Measurements from ENCODE around the gene FLYWCH1.

DNA sequence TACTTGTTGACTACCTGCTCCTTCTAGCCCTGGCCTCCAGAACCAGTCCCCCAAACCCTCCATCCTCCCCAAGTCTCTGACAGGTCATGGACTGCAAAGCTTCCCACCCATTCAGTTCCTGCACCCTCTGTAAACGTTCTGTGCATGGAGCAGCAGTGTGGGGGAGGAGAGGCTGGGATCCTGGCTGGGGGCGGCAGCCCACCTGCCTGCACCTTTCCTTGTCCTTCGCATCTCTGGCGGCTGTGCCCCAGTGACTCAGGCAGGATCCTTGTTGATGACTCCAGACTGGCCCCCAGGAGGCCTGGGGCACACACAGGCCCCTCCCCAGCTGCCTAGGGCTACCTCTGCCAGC is 70.1 kb downstream of the FLYWCH1 start:
- TF ChIP-seq, protein P1, sequence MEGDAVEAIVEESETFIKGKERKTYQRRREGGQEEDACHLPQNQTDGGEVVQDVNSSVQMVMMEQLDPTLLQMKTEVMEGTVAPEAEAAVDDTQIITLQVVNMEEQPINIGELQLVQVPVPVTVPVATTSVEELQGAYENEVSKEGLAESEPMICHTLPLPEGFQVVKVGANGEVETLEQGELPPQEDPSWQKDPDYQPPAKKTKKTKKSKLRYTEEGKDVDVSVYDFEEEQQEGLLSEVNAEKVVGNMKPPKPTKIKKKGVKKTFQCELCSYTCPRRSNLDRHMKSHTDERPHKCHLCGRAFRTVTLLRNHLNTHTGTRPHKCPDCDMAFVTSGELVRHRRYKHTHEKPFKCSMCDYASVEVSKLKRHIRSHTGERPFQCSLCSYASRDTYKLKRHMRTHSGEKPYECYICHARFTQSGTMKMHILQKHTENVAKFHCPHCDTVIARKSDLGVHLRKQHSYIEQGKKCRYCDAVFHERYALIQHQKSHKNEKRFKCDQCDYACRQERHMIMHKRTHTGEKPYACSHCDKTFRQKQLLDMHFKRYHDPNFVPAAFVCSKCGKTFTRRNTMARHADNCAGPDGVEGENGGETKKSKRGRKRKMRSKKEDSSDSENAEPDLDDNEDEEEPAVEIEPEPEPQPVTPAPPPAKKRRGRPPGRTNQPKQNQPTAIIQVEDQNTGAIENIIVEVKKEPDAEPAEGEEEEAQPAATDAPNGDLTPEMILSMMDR (IDR thresholded peaks at IDR 0.05; ENCODE audit: low read depth, low read length, missing input control): no peak
- no peak for TF ChIP-seq RAD21 (IDR thresholded peaks at IDR 0.05)
- TF ChIP-seq, protein P2, sequence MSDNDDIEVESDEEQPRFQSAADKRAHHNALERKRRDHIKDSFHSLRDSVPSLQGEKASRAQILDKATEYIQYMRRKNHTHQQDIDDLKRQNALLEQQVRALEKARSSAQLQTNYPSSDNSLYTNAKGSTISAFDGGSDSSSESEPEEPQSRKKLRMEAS (IDR thresholded peaks at IDR 0.05): no peak
- no peak for TF ChIP-seq SP1 (IDR thresholded peaks at IDR 0.05)
- TF ChIP-seq, protein P3, sequence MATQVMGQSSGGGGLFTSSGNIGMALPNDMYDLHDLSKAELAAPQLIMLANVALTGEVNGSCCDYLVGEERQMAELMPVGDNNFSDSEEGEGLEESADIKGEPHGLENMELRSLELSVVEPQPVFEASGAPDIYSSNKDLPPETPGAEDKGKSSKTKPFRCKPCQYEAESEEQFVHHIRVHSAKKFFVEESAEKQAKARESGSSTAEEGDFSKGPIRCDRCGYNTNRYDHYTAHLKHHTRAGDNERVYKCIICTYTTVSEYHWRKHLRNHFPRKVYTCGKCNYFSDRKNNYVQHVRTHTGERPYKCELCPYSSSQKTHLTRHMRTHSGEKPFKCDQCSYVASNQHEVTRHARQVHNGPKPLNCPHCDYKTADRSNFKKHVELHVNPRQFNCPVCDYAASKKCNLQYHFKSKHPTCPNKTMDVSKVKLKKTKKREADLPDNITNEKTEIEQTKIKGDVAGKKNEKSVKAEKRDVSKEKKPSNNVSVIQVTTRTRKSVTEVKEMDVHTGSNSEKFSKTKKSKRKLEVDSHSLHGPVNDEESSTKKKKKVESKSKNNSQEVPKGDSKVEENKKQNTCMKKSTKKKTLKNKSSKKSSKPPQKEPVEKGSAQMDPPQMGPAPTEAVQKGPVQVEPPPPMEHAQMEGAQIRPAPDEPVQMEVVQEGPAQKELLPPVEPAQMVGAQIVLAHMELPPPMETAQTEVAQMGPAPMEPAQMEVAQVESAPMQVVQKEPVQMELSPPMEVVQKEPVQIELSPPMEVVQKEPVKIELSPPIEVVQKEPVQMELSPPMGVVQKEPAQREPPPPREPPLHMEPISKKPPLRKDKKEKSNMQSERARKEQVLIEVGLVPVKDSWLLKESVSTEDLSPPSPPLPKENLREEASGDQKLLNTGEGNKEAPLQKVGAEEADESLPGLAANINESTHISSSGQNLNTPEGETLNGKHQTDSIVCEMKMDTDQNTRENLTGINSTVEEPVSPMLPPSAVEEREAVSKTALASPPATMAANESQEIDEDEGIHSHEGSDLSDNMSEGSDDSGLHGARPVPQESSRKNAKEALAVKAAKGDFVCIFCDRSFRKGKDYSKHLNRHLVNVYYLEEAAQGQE (IDR thresholded peaks at IDR 0.05): no peak
- no peak for TF ChIP-seq TAF1 (conservative IDR thresholded peaks at IDR 0.05)
- TF ChIP-seq, protein P4, sequence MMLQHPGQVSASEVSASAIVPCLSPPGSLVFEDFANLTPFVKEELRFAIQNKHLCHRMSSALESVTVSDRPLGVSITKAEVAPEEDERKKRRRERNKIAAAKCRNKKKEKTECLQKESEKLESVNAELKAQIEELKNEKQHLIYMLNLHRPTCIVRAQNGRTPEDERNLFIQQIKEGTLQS (IDR thresholded peaks at IDR 0.05): no peak
- no peak for TF ChIP-seq YY1 (IDR thresholded peaks at IDR 0.05)
- TF ChIP-seq EGR1 (IDR thresholded peaks at IDR 0.05; ENCODE audit: low read depth in 2 of 2): no peak

Measured in liver (tissue), 3 donors.